ENCODE data around the gene ANKRD11.

- TF ChIP-seq, protein P1, sequence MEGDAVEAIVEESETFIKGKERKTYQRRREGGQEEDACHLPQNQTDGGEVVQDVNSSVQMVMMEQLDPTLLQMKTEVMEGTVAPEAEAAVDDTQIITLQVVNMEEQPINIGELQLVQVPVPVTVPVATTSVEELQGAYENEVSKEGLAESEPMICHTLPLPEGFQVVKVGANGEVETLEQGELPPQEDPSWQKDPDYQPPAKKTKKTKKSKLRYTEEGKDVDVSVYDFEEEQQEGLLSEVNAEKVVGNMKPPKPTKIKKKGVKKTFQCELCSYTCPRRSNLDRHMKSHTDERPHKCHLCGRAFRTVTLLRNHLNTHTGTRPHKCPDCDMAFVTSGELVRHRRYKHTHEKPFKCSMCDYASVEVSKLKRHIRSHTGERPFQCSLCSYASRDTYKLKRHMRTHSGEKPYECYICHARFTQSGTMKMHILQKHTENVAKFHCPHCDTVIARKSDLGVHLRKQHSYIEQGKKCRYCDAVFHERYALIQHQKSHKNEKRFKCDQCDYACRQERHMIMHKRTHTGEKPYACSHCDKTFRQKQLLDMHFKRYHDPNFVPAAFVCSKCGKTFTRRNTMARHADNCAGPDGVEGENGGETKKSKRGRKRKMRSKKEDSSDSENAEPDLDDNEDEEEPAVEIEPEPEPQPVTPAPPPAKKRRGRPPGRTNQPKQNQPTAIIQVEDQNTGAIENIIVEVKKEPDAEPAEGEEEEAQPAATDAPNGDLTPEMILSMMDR (conservative IDR thresholded peaks at IDR 0.05; ENCODE audit: low read length), result no peak
- no peak for TF ChIP-seq EZH2phosphoT487 (IDR thresholded peaks at IDR 0.05; ENCODE audit: borderline replicate concordance)
These were observed 186.0 kb downstream of the ANKRD11 start for GRCh38 chr16:89304181-89304851.

All from Loucy (cell line).